Stimulated activated effector memory CD8-positive, alpha-beta T cell treated with anti-CD3 and anti-CD28 coated beads, Interleukin-12 subunit alpha, Interleukin-12 subunit beta, amount 100 ng/mL, for 72 hours (primary cell): ENCODE data around the gene PLAAT3.
A peak's percentile ranks its signal among the peaks of the same experiment; 100 is the strongest.
"Not testable (repeated sequence)": the region's sequence is repeated elsewhere in the genome, so short reads cannot be mapped to it uniquely, and the experiment has no call there.

Experiments
- ATAC-seq: fragments of 150-1000 bp; cut with Tn5 transposase; 2 replicates; pipeline ENCODE4 v1.10.0; 2021
- DNase-seq, 2 donors: peaks; one replicate each; pipeline ENCODE4 v3.0.0; 2021 to 2022; ENCODE audit warnings: low spot score in 2 of 2
- H3K27ac Mint-ChIP-seq: one replicate; pipeline ENCODE4 v1.8.0; 2022; ENCODE audit warnings: mild to moderate bottlenecking, mixed read lengths
- H3K36me3 Mint-ChIP-seq: one replicate; pipeline ENCODE4 v1.8.0; 2022; ENCODE audit warnings: mild to moderate bottlenecking, mixed read lengths
- H3K4me1 Mint-ChIP-seq: one replicate; pipeline ENCODE4 v1.8.0; 2022; ENCODE audit warnings: mixed read lengths
- H3K4me3 Mint-ChIP-seq: one replicate; pipeline ENCODE4 v1.8.0; 2022; ENCODE audit warnings: mild to moderate bottlenecking, mixed read lengths
- H3K9me3 Mint-ChIP-seq: one replicate; pipeline ENCODE4 v1.8.0; 2022; ENCODE audit warnings: mixed read lengths

The PLAAT3 gene

DNA sequence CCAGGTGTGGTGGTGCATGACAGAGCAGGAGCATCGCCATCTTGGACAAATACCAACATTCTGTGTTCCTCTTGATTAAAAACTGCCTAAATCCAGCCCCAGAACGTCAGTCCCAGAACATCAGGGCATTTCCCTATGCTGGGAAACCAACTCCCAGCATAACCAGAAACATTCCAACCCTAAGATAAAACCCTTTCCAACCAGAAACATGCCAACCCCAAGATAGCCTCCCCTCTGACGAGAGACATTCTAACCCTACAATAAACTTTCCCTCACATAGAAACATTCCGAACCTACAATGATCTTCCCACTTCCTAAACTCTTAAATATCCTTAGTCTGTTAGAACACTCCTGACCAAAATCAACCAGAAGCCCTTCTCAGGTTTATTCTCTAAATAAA lies 66.1 kb downstream of the PLAAT3 start:
- Mint-ChIP-seq H3K4me1 (peaks cover 49% of the 10 kb centered on the region), H3K27ac (peak overlapping the region; percentile 1)
- ATAC-seq, result no peak

DNA sequence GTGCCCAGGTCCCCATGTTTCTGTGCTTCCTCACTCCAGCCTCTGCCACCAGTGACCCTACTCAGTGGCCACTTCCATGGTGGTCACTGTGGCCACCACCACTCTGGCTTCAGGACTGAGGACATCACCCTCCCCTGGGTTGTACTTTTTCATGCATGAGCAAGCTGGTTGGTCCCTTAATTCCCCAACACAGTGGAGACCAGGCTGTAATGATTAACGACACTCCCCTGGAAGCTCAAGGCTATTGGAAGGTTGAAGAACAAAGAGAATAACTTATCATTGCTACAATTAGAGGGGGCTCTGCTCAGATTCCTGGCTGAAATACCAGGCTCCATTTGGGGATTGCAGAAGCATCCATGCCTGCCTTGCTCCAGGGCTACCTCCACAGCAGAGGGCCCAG lies 67.2 kb downstream of the PLAAT3 start:
- Mint-ChIP-seq H3K4me1 (peaks cover 47% of the 10 kb centered on the region), H3K36me3 (peaks cover 19% of the 10 kb centered on the region), H3K4me3 (no peak overlapping the region), H3K27ac (peak overlapping the region; percentile 69), H3K9me3 (no peaks in the 10 kb centered on the region)
- DNase-seq, result no peak
- no peak for ATAC-seq

More for the DNA sequence above, 66.1 kb downstream of the PLAAT3 start:
- no peak overlapping the region for H3K4me3 Mint-ChIP-seq
- H3K9me3 Mint-ChIP-seq, result no peaks in the 10 kb centered on the region
- no peak for DNase-seq
- H3K36me3 Mint-ChIP-seq, result peaks cover 19% of the 10 kb centered on the region

DNA sequence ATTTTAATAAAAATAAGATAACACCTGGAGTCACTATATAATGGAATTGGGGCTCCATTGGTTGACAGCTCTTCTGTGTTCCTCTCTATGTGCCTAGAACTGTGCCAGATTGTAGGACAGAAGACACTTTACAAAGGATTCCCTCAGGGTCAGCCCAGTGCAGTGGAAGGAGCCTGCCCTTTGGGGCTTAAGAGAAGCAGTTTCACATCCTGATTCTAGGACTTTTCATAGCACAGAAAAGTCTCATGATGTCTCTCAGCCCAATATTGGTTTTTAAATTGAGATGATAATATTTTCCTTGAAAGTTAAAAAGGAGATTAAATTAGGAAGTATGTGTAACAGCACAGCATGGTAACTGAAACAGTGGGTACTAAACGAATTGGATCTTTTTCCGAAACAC lies 70.5 kb downstream of the PLAAT3 start:
- H3K9me3 Mint-ChIP-seq, result no peaks in the 10 kb centered on the region
- no peak for DNase-seq
- H3K27ac Mint-ChIP-seq, result peak overlapping the region; percentile 24
- peaks cover 11% of the 10 kb centered on the region for H3K36me3 Mint-ChIP-seq
- no peak for ATAC-seq
- H3K4me1 Mint-ChIP-seq, result peaks cover 46% of the 10 kb centered on the region
- H3K4me3 Mint-ChIP-seq, result no peak overlapping the region

DNA sequence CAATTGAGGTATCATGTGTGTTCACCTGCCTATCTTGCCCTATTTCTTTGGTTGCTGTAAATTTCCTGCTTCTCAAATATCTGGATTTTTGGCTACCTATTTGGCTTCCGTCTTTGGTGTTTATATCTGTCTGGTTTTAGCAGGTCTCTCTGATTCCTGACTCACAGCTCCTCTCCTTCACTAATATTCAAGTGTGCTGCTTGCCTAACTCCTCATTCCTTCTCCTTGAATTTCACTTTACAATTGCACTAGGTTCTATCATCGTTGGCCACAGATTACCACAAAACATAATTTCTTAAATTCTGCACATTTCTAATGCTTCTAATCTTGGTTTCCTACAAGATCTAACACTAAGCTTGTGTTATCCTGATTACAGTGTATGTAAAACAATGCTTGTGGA lies 71.7 kb downstream of the PLAAT3 start:
- H3K9me3 Mint-ChIP-seq, ATAC-seq, H3K4me3 Mint-ChIP-seq, DNase-seq: not testable (repeated sequence)
- Mint-ChIP-seq H3K36me3 (peaks cover 11% of the 10 kb centered on the region), H3K4me1 (peaks cover 58% of the 10 kb centered on the region), H3K27ac (peak overlapping the region; percentile 24)

GRCh38 chr11:63537293-63538101 lies 76.7 kb downstream of the PLAAT3 start:
- ATAC-seq, result peak; percentile 20

DNA sequence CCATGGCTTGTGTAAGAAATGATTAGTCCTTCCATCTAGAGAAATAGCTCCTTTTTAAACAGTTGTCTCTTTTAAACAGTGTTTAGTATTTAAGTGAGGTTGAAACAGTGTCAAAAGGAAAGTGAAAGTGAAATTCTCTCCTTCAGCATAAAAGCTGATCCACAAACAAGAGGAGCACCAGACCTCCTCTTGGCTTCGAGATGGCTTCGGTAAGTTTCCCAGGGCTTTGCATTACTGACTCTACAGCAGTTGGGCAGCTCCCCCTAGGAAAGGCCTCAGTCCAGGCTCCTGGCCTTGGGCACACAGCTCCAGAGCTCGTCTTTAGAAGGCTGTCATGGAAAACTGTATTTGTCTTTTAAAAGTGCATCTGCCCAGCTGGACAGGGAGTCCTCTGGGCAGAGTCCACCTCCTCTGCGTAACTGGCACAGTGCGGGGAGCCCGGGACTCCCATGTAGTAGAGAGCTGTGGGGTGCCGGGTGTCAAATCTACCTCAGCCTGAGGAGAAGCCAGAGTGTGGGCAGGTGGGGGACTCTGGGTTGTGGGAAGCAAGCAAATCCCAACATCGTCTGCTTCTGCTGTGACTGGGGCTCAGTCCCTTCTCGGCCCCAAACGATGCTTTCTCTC lies 77.5 kb downstream of the PLAAT3 start, which contains the start of gene PLAAT4:
PLAAT4 (plus strand) TSS at position 140 of the 624 bp plus-strand sequence; CDS start at position 201, 61 bp downstream.
- H3K9me3 Mint-ChIP-seq, result no peaks in the 10 kb centered on the region
- H3K36me3 Mint-ChIP-seq, result no peaks in the 10 kb centered on the region
- peak in 1 of 2 donors; percentile 69 for DNase-seq
- peaks cover 85% of the 10 kb centered on the region for H3K4me1 Mint-ChIP-seq
- peak within 1 kb of the TSS; percentile 95 for H3K27ac Mint-ChIP-seq
- H3K4me3 Mint-ChIP-seq, result peak within 1 kb of the TSS; percentile 80
- peak; percentile 22 for ATAC-seq

More at GRCh38 chr11:63537293-63538101, 76.7 kb downstream of the PLAAT3 start:
- no peaks in the 10 kb centered on the region for H3K9me3 Mint-ChIP-seq
- H3K4me1 Mint-ChIP-seq, result peaks cover 82% of the 10 kb centered on the region
- DNase-seq, result peak in 1 of 2 donors; percentile 64
- H3K36me3 Mint-ChIP-seq, result no peaks in the 10 kb centered on the region
- peak overlapping the region; percentile 95 for H3K27ac Mint-ChIP-seq
- H3K4me3 Mint-ChIP-seq, result peak overlapping the region; percentile 80

DNA sequence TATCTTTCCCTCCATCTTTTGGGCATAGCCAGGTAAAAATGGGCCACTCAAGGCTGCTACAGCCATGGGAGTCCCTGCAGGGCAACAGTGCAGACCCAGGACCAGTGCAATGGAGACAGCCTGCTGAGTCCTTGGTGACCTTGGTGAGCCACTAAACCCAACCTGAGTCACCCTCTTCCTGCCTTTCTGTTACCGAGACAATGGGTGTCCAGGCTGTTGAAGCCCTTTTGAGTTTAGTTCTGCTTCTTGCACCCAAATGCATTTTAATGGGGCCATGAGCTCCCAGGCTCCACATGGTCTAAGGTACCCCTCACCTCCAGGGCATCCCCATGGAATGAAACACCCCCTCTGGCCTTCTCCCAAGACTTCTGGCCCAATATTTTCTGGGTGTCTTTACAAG lies 78.5 kb downstream of the PLAAT3 start:
- ATAC-seq (peak; percentile 80), DNase-seq (peak; percentile 37 to 82)
- H3K27ac Mint-ChIP-seq, result peak overlapping the region; percentile 95
- H3K36me3 Mint-ChIP-seq, result no peaks in the 10 kb centered on the region
- peak overlapping the region; percentile 80 for H3K4me3 Mint-ChIP-seq
- no peaks in the 10 kb centered on the region for H3K9me3 Mint-ChIP-seq
- peaks cover 91% of the 10 kb centered on the region for H3K4me1 Mint-ChIP-seq

- ATAC-seq, result peak; percentile 81
- peak; percentile 28 to 80 for DNase-seq
- H3K27ac Mint-ChIP-seq, result peak overlapping the region; percentile 95
- H3K4me1 Mint-ChIP-seq, result peaks cover 87% of the 10 kb centered on the region
- no peaks in the 10 kb centered on the region for H3K36me3 Mint-ChIP-seq
- H3K4me3 Mint-ChIP-seq, result peak overlapping the region; percentile 80
- H3K9me3 Mint-ChIP-seq, result no peaks in the 10 kb centered on the region
These were observed 79.3 kb downstream of the PLAAT3 start for GRCh38 chr11:63534895-63535461.

- Mint-ChIP-seq H3K9me3 (no peaks in the 10 kb centered on the region), H3K4me3 (peak overlapping the region; percentile 80), H3K36me3 (no peaks in the 10 kb centered on the region), H3K27ac (peak overlapping the region; percentile 95), H3K4me1 (peaks cover 88% of the 10 kb centered on the region)
- no peak for DNase-seq
- ATAC-seq, result no peak
These were observed 80.2 kb downstream of the PLAAT3 start for GRCh38 chr11:63534076-63534475.

GRCh38 chr11:63532799-63533475 lies 81.3 kb downstream of the PLAAT3 start:
- no peaks in the 10 kb centered on the region for H3K9me3 Mint-ChIP-seq
- DNase-seq (no peak), ATAC-seq (no peak)
- peak overlapping the region; percentile 95 for H3K27ac Mint-ChIP-seq
- H3K36me3 Mint-ChIP-seq, result no peaks in the 10 kb centered on the region
- H3K4me1 Mint-ChIP-seq, result peaks cover 80% of the 10 kb centered on the region
- no peak overlapping the region for H3K4me3 Mint-ChIP-seq

DNA sequence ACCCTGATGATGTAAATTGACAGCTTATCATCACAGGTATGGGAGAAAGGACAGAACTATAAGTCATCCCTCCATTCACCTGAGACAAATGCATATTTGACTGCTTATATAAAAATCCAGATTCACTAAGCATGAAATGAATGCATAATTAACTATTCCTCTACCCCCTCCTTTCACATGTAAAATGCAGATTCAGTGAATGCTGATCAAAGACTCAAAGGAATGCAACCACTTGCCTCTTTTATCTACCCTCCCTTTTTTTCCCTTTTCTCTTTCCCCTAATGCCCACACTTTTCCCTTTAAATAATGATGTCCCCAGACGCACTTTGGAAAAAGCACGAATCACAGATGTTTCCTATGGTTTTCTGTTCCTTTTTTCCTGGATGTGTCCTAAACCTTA lies 82.1 kb downstream of the PLAAT3 start:
- Mint-ChIP-seq H3K36me3 (no peaks in the 10 kb centered on the region), H3K4me1 (peaks cover 72% of the 10 kb centered on the region), H3K4me3 (peak overlapping the region; percentile 22), H3K9me3 (no peaks in the 10 kb centered on the region), H3K27ac (no peak overlapping the region)
- DNase-seq, result no peak
- no peak for ATAC-seq

DNA sequence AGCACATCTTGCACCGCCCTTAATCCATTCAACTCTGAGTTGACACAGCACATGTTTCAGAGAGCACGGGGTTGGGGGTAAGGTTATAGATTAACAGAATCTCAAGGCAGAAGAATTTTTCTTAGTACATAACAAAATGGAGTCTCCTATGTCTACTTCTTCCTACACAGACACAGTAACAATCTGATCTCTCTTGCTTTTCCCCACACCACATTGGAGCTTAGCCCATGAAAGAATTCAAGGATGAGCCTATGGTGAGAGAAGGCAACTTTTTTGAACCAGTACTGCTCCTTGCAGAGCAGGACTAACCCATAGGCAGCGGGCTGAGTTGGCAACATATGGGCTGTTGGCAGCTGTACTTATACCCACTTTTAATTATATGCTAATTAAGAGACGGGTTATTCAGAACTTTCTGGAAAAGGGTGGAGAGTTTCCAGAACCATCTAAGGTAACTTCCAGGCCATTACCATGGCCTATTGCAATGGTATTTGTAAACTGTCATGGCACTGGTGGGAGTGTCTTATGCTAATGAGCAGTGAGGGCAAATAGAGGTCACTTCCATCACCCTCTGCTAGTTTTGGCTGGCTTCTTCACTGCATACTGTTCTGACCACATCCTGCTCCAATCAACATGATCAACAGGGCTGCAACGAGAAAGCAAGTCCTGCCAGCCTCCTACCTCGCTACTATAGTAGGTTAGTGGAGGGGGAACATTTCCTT lies 83.0 kb downstream of the PLAAT3 start:
- DNase-seq (peak in 1 of 2 donors; percentile 60), ATAC-seq (peak; percentile 89)
- H3K27ac Mint-ChIP-seq, result peak overlapping the region; percentile 69

GRCh38 chr11:63530021-63530420 lies 84.2 kb downstream of the PLAAT3 start:
- H3K27ac Mint-ChIP-seq, result peak overlapping the region; percentile 32
- no peak overlapping the region for H3K4me3 Mint-ChIP-seq
- H3K36me3 Mint-ChIP-seq, result no peaks in the 10 kb centered on the region
- no peaks in the 10 kb centered on the region for H3K9me3 Mint-ChIP-seq
- DNase-seq (no peak), ATAC-seq (no peak)
- peaks cover 51% of the 10 kb centered on the region for H3K4me1 Mint-ChIP-seq

More for the DNA sequence above, 83.0 kb downstream of the PLAAT3 start:
- not testable (repeated sequence) for H3K36me3 Mint-ChIP-seq, H3K9me3 Mint-ChIP-seq
- H3K4me1 Mint-ChIP-seq, result peaks cover 63% of the 10 kb centered on the region
- peak overlapping the region; percentile 22 for H3K4me3 Mint-ChIP-seq

GRCh38 chr11:63529373-63529772 lies 84.9 kb downstream of the PLAAT3 start:
- H3K4me3 Mint-ChIP-seq, DNase-seq, ATAC-seq, H3K9me3 Mint-ChIP-seq, H3K36me3 Mint-ChIP-seq: not testable (repeated sequence)
- H3K4me1 Mint-ChIP-seq, result peaks cover 47% of the 10 kb centered on the region
- H3K27ac Mint-ChIP-seq, result peak overlapping the region; percentile 32
